ENCODE measurements around the gene SDHB. TPM values are rescaled to one million over a fixed set of nuclear protein-coding genes. Genes with fewer than 3 reads are reported as not detected.

Gene SDHB
- total and polyA plus RNA-seq, 10 donors = 49.1 to 132 (median 83.7) TPM

- WGBS, 5 donors = 86 to 93% (median 90%) methylated on average over 3 of the region's 3 CpGs
- Histone ChIP-seq H3K4me1 (peaks cover 0 to 24% (median 5%) of the 10 kb centered on the region in 6 donors), H3K36me3 (peaks cover 0 to 89% (median 0%) of the 10 kb centered on the region in 6 donors), H3K27me3 (replicated peaks in 1 of 7) (no peaks in the 10 kb centered on the region), H3K9me3 (no peaks in the 10 kb centered on the region), H3K4me3 (no peak overlapping the region), H3K27ac (peak overlapping the region in 4 of 8 donors; percentile 1 to 70 (median 63))
- TF ChIP-seq CTCF (IDR thresholded peaks at IDR 0.05 in 8 of 11, conservative IDR thresholded peaks at IDR 0.05 in 3 of 11) = no peak
- TF ChIP-seq POLR2A (IDR thresholded peaks at IDR 0.05) = no peak
- intact Hi-C loops (cut with DNase I; ENCODE audit: low total_unique reads) = no loop called here
- no peak for DNase-seq
Measured at GRCh38 chr1:17082761-17083160, 28.9 kb upstream of the SDHB start.

GRCh38 chr1:17081439-17081838 lies 27.6 kb upstream of the SDHB start:
- Histone ChIP-seq H3K4me1 (peaks cover 0 to 24% (median 5%) of the 10 kb centered on the region in 6 donors), H3K36me3 (peaks cover 0 to 87% (median 0%) of the 10 kb centered on the region in 6 donors), H3K4me3 (no peak overlapping the region), H3K27me3 (replicated peaks in 1 of 7) (no peaks in the 10 kb centered on the region), H3K27ac (peak overlapping the region in 3 of 8 donors; percentile 61 to 70 (median 65)), H3K9me3 (no peaks in the 10 kb centered on the region)
- no peak for DNase-seq
- WGBS, 5 donors = 59 to 80% (median 75%) methylated on average over 2 of the region's 2 CpGs
- TF ChIP-seq POLR2A (IDR thresholded peaks at IDR 0.05) (no peak), CTCF (IDR thresholded peaks at IDR 0.05 in 8 of 11, conservative IDR thresholded peaks at IDR 0.05 in 3 of 11) (no peak), POLR2AphosphoS5 (IDR thresholded peaks at IDR 0.05) (no peak)
- intact Hi-C loops (cut with DNase I; ENCODE audit: low total_unique reads) = no loop called here

DNA sequence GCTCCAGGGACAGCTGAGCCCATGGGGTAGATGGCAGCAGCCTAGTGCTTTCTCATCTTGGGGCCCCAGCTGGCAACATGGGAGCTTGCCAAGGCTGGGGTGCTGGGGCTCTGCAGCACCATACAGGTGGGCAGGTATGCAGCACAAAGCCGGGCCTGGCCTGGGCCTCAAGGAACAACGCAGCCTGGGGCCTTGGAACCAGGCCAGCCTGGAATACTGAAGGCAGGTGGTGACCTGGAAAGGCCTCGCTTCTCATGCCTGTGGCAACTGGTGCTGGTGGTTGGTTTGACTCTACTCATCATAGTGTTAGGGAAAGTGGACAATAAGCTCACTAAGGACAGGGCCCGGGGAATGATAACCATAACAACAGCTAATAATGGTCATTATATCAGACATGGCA lies 27.0 kb upstream of the SDHB start:
- Histone ChIP-seq H3K9me3 (no peaks in the 10 kb centered on the region), H3K4me3 (no peak overlapping the region), H3K27me3 (replicated peaks in 1 of 7) (no peaks in the 10 kb centered on the region), H3K4me1 (peaks cover 0 to 19% (median 5%) of the 10 kb centered on the region in 6 donors), H3K27ac (peak overlapping the region in 1 of 8 donors; percentile 70), H3K36me3 (peaks cover 0 to 83% (median 0%) of the 10 kb centered on the region in 6 donors)
- no peak for TF ChIP-seq CTCF (IDR thresholded peaks at IDR 0.05 in 8 of 11, conservative IDR thresholded peaks at IDR 0.05 in 3 of 11)
- TF ChIP-seq POLR2A (IDR thresholded peaks at IDR 0.05) = no peak
- no peak for TF ChIP-seq POLR2AphosphoS5 (IDR thresholded peaks at IDR 0.05)
- no peak for DNase-seq
- WGBS, 5 donors = 75 to 97% (median 86%) methylated on average over 4 of the region's 4 CpGs
- intact Hi-C loops (cut with DNase I; ENCODE audit: low total_unique reads) = no loop called here

DNA sequence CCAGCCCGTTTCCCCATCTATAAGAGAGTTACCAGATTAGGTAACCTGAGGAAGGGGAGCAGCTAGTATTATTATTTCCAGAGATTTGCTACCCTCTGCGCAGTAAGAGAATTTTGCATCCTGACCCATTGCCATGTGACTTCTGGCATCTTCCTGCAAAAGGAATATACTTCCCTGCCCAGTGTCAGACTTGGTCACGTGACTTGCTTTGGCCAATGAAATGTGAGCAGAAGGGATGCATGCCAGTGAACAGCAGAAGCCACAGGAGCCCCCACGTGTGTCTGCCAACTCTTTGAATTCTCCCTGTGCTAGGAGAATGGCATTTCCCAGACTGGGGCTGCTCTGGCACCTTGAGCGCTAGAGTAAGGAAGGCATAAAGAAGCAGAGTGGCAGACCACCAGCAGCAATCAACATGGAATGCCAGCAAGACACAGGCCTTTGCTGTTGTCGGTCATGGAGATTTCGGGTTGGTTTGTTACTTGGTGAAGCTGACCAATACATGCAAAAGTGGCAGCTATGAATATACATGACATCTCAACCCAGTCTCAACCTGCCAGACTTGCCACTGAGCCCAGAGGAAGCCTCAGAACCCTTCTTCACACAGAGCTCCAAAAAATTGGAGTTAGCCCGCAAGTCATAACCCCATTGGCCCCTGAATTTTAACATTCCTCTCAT lies 26.4 kb upstream of the SDHB start:
- WGBS, 5 donors = 77 to 88% (median 86%) methylated on average over 8 of the region's 8 CpGs
- no peak overlapping the region for H3K4me3 ChIP-seq
- TF ChIP-seq POLR2A (IDR thresholded peaks at IDR 0.05) (no peak), POLR2AphosphoS5 (IDR thresholded peaks at IDR 0.05) (no peak), CTCF (IDR thresholded peaks at IDR 0.05 in 8 of 11, conservative IDR thresholded peaks at IDR 0.05 in 3 of 11) (no peak)
- H3K27ac ChIP-seq = no peak overlapping the region
- H3K9me3 ChIP-seq = no peaks in the 10 kb centered on the region
- no peaks in the 10 kb centered on the region for H3K27me3 ChIP-seq (replicated peaks in 1 of 7)
- no peak for DNase-seq
- H3K4me1 ChIP-seq = peaks cover 0 to 19% (median 5%) of the 10 kb centered on the region in 6 donors
- intact Hi-C loops (cut with DNase I; ENCODE audit: low total_unique reads) = no loop called here
- H3K36me3 ChIP-seq = peaks cover 0 to 80% (median 0%) of the 10 kb centered on the region in 6 donors

All from spleen (tissue), 11 donors.